HG03520 (cell line): ENCODE results near the gene CTNNBIP1.

Experiments
- ATAC-seq: cut with Tn5 transposase; IDR thresholded peaks from one replicate; pipeline ENCODE4 v1.9.1; 2021; ENCODE audit warnings: mild to moderate bottlenecking, moderate library complexity; ENCODE audit not compliant: unreplicated experiment

Gene CTNNBIP1

DNA sequence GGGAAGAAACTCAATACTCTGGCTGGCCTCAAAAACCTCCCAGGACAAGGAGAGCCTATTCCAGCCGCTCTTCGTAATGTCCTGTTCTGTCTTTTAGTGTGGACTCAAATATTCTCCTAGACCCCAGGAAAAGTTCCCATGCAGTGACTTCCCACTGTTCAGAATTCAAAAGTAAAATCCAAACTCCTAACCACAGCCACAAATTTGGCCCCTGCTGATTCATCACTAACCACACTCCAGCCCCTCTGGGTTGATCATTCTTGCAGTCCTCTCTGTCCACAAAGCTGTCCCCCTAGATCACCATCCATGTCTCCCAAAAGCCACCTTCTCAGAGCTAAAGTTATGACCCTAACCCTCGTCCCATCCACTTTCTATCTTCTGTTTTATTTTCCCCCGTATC, 5.1 kb downstream of the CTNNBIP1 start:
- no peak for ATAC-seq

DNA sequence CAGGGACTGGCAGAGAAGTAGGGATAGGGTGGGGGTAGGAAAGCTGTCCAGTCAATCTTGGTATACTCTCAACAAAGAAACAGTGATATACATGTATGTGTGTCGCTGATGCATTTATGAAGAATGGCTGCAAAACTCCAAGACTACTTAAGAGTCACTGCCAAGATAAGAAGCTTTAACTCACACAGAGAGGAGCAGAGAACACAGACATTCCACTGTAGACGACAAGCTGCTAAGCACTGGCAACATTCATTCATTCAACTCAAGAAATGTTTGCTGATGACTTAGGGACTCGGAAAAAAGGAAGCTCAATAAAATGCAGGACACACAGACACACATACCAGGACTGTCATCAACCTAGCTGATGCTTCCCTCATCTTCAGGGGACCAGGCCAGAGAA, 5.5 kb downstream of the CTNNBIP1 start:
- ATAC-seq: no peak

- no peak for ATAC-seq
Observed at GRCh38 chr1:9903801-9904527, 6.1 kb downstream of the CTNNBIP1 start.

GRCh38 chr1:9902060-9902452, 8.0 kb downstream of the CTNNBIP1 start:
- no peak for ATAC-seq

- ATAC-seq: no peak
Observed at GRCh38 chr1:9901148-9902059, 8.7 kb downstream of the CTNNBIP1 start.

GRCh38 chr1:9900142-9901043, 9.7 kb downstream of the CTNNBIP1 start:
- no peak for ATAC-seq

DNA sequence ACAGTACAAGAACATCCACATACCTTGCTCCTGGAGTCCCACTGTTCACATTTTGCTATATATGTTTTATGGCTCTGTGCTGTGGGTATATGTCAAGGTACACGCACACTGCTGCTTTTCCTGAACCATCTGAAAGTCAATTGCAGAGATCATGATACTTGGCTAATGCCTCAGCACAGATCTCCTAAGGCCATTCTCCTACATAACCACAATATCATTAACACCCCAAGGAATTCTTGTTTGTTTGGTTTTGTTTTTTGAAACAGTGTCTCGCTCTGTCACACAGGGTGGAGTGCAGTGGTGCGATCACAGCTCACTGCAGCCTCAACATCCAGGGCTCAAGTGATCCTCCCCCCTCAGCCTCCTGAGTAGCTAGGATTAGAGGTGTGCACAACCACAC, 16.0 kb downstream of the CTNNBIP1 start:
- no peak for ATAC-seq

- no peak for ATAC-seq
Observed at GRCh38 chr1:9892563-9893528, 17.2 kb downstream of the CTNNBIP1 start.

DNA sequence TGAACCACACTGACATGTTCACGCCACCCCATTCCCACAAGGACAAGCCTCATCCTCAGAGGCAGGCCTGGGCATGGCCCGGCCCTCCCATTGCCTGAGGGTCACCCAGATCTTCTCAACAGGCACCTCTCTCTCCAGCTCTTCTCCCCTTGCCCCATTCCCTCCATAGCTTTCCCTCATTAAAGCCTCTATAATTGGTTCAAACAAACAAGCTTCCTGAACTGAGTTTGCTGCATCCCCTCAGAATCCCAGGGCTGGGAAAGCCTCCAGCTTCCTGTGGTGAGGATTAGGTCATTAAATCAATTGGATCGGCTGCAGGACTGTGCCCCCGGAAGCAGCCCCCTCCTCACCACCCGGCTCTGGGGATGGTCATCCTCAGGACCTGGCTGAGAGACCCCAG, 18.9 kb downstream of the CTNNBIP1 start:
- ATAC-seq: no peak

- ATAC-seq: no peak
Observed at GRCh38 chr1:9890224-9890731, 19.8 kb downstream of the CTNNBIP1 start.

GRCh38 chr1:9889411-9889810, 20.7 kb downstream of the CTNNBIP1 start:
- ATAC-seq: no peak

DNA sequence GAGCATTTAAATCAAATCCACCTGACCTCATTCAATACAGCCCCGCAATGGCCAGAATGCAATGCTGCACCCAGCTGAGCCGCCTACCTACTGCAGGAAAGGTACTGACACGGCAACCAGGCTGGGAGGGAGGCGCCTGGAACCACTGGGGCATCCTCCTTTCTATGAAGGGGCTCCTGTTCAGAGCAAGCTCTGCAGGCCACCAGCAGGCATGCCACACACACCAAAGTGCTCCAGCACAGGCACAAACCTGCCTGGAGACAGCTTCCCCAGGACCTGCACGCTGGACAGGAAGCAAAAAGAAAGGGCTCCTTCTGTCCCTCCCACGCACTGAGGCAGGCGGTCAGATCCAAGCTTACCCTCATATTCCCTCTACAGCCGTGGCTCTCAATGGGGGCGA, 21.2 kb downstream of the CTNNBIP1 start:
- no peak for ATAC-seq

DNA sequence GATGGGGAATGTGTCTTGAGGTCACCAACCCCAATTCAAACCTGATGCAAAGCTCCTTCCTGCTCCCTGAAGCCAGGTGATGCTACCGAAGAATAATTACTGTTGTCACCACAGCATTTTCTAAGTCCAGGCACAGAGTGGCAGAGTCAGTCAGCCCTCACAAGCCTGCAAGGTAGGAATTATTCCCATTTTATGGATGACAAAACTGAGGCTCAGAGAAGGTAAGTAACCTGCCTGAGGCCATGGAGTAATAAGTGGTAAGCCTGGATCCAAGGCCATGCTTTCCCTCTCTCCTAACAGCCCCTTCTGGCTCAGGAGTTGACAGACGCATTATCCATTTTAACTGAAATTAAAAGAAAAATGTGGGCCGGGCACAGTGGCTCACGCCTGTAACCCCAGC, 23.0 kb downstream of the CTNNBIP1 start:
- no peak for ATAC-seq

GRCh38 chr1:9886092-9886742, 23.9 kb downstream of the CTNNBIP1 start:
- no peak for ATAC-seq

DNA sequence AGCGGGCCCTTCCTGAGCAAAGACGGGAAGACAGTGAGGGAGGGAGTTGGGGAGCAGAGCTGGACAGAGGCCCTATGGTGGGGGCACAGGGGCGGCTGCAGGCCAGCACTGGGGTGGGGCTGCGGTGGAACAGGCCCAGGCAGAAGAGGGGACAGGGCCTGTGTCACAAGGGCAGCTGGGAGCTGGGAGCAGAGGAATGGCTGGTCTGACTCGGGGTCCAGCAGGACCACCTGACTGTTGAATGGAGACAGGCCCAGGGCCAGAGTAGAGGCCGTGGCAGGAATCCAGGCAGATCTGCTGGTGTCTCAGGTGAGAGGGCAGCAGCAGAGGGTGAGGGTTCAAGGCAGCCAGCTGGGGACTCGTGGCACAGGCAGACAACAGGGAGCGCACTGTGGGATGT, 25.3 kb downstream of the CTNNBIP1 start:
- no peak for ATAC-seq

DNA sequence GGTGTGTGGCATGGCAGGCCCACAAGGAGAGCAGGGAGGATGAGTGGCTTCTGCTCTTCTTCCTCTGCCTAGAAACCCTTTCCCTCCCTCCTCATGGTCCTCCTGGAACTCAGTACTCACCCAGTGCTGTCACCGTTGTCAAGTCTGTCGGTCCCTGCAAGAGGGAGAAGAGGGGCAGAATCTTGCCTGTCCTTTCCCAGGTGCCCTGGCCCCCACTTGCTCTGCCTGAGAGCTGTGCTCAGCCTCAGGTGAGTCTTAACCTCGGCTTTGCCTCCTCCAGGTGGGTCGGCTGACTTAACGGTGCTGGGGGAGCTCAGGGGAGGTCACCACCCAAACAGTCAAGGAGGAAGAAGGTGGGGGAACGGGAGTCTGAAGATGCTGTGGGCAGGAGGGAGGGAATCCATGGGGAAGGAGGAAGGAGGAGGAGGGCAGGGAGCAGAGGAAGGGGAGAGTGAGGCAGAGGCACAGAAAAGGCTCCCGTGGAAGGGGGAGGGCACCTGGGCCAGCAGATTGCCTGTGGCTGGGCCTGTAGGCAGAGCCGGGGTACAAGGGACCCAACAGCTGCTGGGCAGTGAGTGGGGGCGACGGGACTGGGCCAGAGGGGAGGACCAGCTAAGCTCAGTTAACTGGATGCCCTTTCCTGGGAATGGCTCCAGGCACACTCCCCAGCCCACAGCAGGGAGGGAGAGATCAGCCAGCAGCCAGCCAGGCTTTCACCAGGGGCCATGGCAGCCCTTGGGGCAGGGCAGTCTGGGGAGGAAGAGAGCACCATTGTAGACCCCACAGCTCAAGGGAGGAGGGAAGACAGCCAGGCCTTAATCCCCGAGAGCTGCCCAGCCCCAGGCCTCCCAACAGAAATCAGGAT, 26.3 kb downstream of the CTNNBIP1 start:
- ATAC-seq: no peak

- no peak for ATAC-seq
Observed at GRCh38 chr1:9882945-9883303, 27.1 kb downstream of the CTNNBIP1 start.

- ATAC-seq: no peak
Observed at GRCh38 chr1:9882296-9882944, 27.6 kb downstream of the CTNNBIP1 start.
